Measurements from ENCODE around the gene ELN. TPM values are rescaled to one million over a fixed set of nuclear protein-coding genes. Genes with fewer than 3 reads are reported as not detected.

The ELN gene
- total and polyA plus RNA-seq, 11 donors: 17.4 to 81.1 (median 42.8) TPM

DNA sequence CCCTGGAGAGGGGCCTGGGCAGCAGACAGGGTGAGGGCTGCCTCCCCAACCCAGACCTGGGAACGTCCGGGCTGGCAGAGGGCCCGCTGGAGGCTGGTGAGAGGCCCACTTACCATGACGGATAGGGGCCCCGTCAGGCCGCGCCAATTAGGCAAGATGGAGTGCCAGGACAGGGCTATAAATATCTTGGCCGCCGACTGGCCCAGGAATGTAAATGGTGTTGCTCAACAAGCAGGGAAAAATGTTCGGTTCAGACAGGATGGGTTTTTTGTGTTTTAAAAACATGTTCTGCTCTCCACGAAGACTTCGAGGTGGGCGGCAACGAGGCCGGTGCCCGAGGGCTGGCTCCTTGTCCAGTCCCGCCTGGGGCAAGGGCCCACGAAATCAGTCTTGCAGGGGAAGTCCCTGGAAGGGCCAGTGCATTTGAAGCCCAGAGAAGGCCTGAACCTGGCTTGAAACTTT lies 35.8 kb upstream of the ELN start:
- intact Hi-C loops (cut with DNase I): no loop called here
- Histone ChIP-seq H3K27me3 (no peaks in the 10 kb centered on the region), H3K27ac (peak overlapping the region in 4 of 12 donors; percentile 34 to 61 (median 56)), H3K9me3 (peaks cover 0 to 22% (median 14%) of the 10 kb centered on the region in 12 donors), H3K36me3 (no peaks in the 10 kb centered on the region), H3K4me1 (peaks cover 0 to 11% (median 0%) of the 10 kb centered on the region in 12 donors), H3K4me3 (no peak overlapping the region)
- TF ChIP-seq CTCF (IDR thresholded peaks at IDR 0.05): no peak
- no peak for TF ChIP-seq POLR2A (IDR thresholded peaks at IDR 0.05)
- peak in 2 of 5 donors; percentile 52 to 65 for DNase-seq
- ATAC-seq: peak; percentile 10 to 66 (median 54)
- 52 to 76% (median 66%) methylated on average over 14 to 18 of the region's 18 CpGs for WGBS, 4 donors

- H3K36me3 ChIP-seq: no peaks in the 10 kb centered on the region
- peaks cover 0 to 12% (median 0%) of the 10 kb centered on the region in 9 donors for H3K27me3 ChIP-seq
- peaks cover 0 to 22% (median 14%) of the 10 kb centered on the region in 12 donors for H3K9me3 ChIP-seq
- TF ChIP-seq POLR2A (IDR thresholded peaks at IDR 0.05) (no peak), CTCF (IDR thresholded peaks at IDR 0.05) (no peak)
- peaks cover 0 to 11% (median 0%) of the 10 kb centered on the region in 12 donors for H3K4me1 ChIP-seq
- no peak overlapping the region for H3K4me3 ChIP-seq
- intact Hi-C loops (cut with DNase I): no loop called here
- 94 to 96% (median 95%) methylated on average over 7 of the region's 7 CpGs for WGBS, 4 donors
- no peak overlapping the region for H3K27ac ChIP-seq
- no peak for ATAC-seq
- no peak for DNase-seq
Measured at GRCh38 chr7:73994023-73994422, 34.0 kb upstream of the ELN start.

- TF ChIP-seq CTCF (IDR thresholded peaks at IDR 0.05): no peak
- TF ChIP-seq POLR2A (IDR thresholded peaks at IDR 0.05): no peak
- peaks cover 0 to 12% (median 0%) of the 10 kb centered on the region in 9 donors for H3K27me3 ChIP-seq
- DNase-seq (no peak), ATAC-seq (no peak)
- peaks cover 0 to 11% (median 4%) of the 10 kb centered on the region in 12 donors for H3K4me1 ChIP-seq
- intact Hi-C loops (cut with DNase I): no loop called here
- H3K27ac ChIP-seq: no peak overlapping the region
- H3K36me3 ChIP-seq: no peaks in the 10 kb centered on the region
- peaks cover 0 to 22% (median 14%) of the 10 kb centered on the region in 12 donors for H3K9me3 ChIP-seq
- no peak overlapping the region for H3K4me3 ChIP-seq
Measured at GRCh38 chr7:73994761-73995160, 33.2 kb upstream of the ELN start.

DNA sequence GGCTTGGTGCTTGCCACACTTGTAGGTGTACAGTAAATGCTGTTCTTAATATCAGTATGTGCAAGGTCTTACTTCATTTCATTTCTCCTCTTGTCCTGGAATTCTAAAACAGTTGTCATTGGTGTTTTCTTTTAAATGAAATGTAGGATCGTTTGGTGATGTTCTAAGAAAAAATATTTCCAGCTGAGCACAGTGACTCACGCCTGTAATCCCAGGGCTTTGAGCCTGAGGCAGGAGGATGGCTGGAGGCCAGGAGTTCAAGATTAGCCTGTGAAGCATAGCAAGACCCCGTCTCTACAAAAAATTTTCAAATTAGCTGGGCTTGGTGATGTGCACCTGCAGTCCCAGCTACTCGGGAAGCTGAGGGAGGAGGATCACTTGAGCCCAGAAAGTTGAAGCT lies 32.6 kb upstream of the ELN start:
- DNase-seq (peak in 1 of 5 donors; percentile 8), ATAC-seq (no peak)
- Histone ChIP-seq H3K27me3 (peaks cover 0 to 12% (median 0%) of the 10 kb centered on the region in 9 donors), H3K4me3 (no peak overlapping the region), H3K9me3 (peaks cover 0 to 22% (median 14%) of the 10 kb centered on the region in 12 donors), H3K4me1 (peaks cover 0 to 16% (median 4%) of the 10 kb centered on the region in 12 donors), H3K27ac (no peak overlapping the region), H3K36me3 (no peaks in the 10 kb centered on the region)
- no peak for TF ChIP-seq POLR2A (IDR thresholded peaks at IDR 0.05)
- intact Hi-C loops (cut with DNase I): no loop called here
- WGBS, 4 donors: 70 to 82% (median 76%) methylated on average over 4 of the region's 4 CpGs
